Keratinocyte (primary cell): ENCODE results near the gene CELF5. TPM values are rescaled to one million over a fixed set of nuclear protein-coding genes. Genes with fewer than 3 reads are reported as not detected.

Source experiments
- DNase-seq: peaks from one replicate; pipeline ENCODE4 v3.0.0-alpha.2; 2011; ENCODE audit warnings: low read depth, missing footprints, low spot score
- FAIRE-seq: peaks from 2 replicates; lab custom pipeline; 2011; peaks lifted over from hg19 to GRCh38; lab: Jason Lieb, UNC
- H2AFZ ChIP-seq: 2 replicates; pipeline ENCODE4 v1.6.0; 2012; ENCODE audit warnings: low read length, control low read depth, inconsistent platforms; ENCODE audit not compliant: control insufficient read depth
- H3K27ac ChIP-seq: 2 replicates; pipeline ENCODE4 v1.5.1; 2011; ENCODE audit warnings: low read length; ENCODE audit not compliant: control insufficient read depth, insufficient read depth
- H3K27me3 ChIP-seq: 3 replicates; pipeline ENCODE4 v1.6.0; 2011; ENCODE audit warnings: low read length; ENCODE audit not compliant: control insufficient read depth, insufficient read depth; ENCODE audit errors: extremely low read depth
- H3K36me3 ChIP-seq, 2 experiments: 2 replicates in 1 of 2; 3 replicates in 1 of 2; pipeline ENCODE4 v1.5.1; 2011; ENCODE audit warnings: low read length in 2 of 2, mild to moderate bottlenecking in 1 of 2; ENCODE audit not compliant: control insufficient read depth in 2 of 2, insufficient read depth in 2 of 2; ENCODE audit errors: extremely low read depth in 1 of 2
- H3K4me1 ChIP-seq: 3 replicates; pipeline ENCODE4 v1.5.1; 2011; ENCODE audit warnings: low read length; ENCODE audit not compliant: control insufficient read depth, insufficient read depth; ENCODE audit errors: extremely low read depth
- H3K4me2 ChIP-seq: 3 replicates; pipeline ENCODE4 v1.6.0; 2011; ENCODE audit warnings: low read depth, low read length; ENCODE audit not compliant: control insufficient read depth, insufficient read depth; ENCODE audit errors: extremely low read depth
- H3K4me3 ChIP-seq, 3 experiments: fragments of 200-600 bp in 1 of 3; sonication (generic) in 1 of 3; 2 replicates in 2 of 3; 3 replicates in 1 of 3; pipeline ENCODE4 v1.5.1; 2011 to 2016; ENCODE audit warnings: low read length in 3 of 3, mild to moderate bottlenecking in 3 of 3, control low read depth in 2 of 3, inconsistent platforms in 1 of 3, low read depth in 1 of 3, mixed read lengths in 1 of 3, mixed run types in 1 of 3, moderate library complexity in 1 of 3; ENCODE audit not compliant: control insufficient read depth in 2 of 3, insufficient read depth in 2 of 3; ENCODE audit errors: extremely low read depth in 1 of 3
- H3K79me2 ChIP-seq: 2 replicates; pipeline ENCODE4 v1.6.0; 2012; ENCODE audit warnings: low read length; ENCODE audit not compliant: control insufficient read depth, insufficient read depth
- H3K9ac ChIP-seq: 3 replicates; pipeline ENCODE4 v1.6.0; 2011; ENCODE audit warnings: low read length; ENCODE audit not compliant: control insufficient read depth, insufficient read depth; ENCODE audit errors: extremely low read depth
- H3K9me1 ChIP-seq: 3 replicates; pipeline ENCODE4 v1.6.0; 2011; ENCODE audit warnings: low read length; ENCODE audit not compliant: control insufficient read depth, insufficient read depth; ENCODE audit errors: extremely low read depth
- H3K9me3 ChIP-seq: 2 replicates; pipeline ENCODE4 v1.5.1; 2012; ENCODE audit warnings: low read depth, low read length; ENCODE audit not compliant: control insufficient read depth
- H4K20me1 ChIP-seq: 3 replicates; pipeline ENCODE4 v1.6.0; 2011; ENCODE audit warnings: low read length; ENCODE audit not compliant: control insufficient read depth, insufficient read depth; ENCODE audit errors: extremely low read depth
- EZH2 ChIP-seq: IDR thresholded peaks from one replicate; pipeline ENCODE4 v1.6.1; 2012; ENCODE audit warnings: inconsistent platforms, mild to moderate bottlenecking, low read length, moderate library complexity
- dilution Hi-C: fragments of 300-500 bp; cut with MboI; formaldehyde crosslinking; loops from one replicate; pipeline ENCODE4 v1.7.0; 2020; ENCODE audit warnings: low sequenced_read_pairs; ENCODE audit not compliant: extremely low pct_ligation_motif_present
- polyA plus RNA-seq, 5 experiments: library from polyadenylated mRNA; depleted of rRNA in 3 of 5; stranded (reverse) in 3 of 5; stranded (forward) in 1 of 5; unstranded in 1 of 5; fragments of >200 nt; gene quantifications; 1 replicate in 1 of 5; 2 replicates in 3 of 5; 3 replicates in 1 of 5; pipeline versions ENCODE4 v1.2.1 to v1.2.3, GENCODE V29; 2011 to 2012; ENCODE audit warnings: missing spikeins in 2 of 5, low read depth in 1 of 5, low replicate concordance in 1 of 5
- TF ChIP-seq, protein P1 (sequence below), 3 experiments: IDR thresholded peaks in 1 of 3; conservative IDR thresholded peaks in 1 of 3; optimal IDR thresholded peaks in 1 of 3; 2 replicates in 2 of 3; 3 replicates in 1 of 3; pipeline versions ENCODE3 to v1.5.1; 2011; ENCODE audit warnings: low read length in 3 of 3, mild to moderate bottlenecking in 3 of 3, moderate library complexity in 2 of 3, control low read depth in 1 of 3, inconsistent platforms in 1 of 3; ENCODE audit not compliant: insufficient read depth in 2 of 3; ENCODE audit errors: extremely low read depth in 1 of 3

The CELF5 gene
- polyA plus RNA-seq, 1 donor (not counting 4 experiments of a cell fraction or from before 2014, with no cell fraction given), result 0.04 TPM

- no peak overlapping the region for H2AFZ ChIP-seq
- H3K27me3 ChIP-seq, result peaks cover 36% of the 10 kb centered on the region
- no peaks in the 10 kb centered on the region for H3K79me2 ChIP-seq
- no peak for DNase-seq
- H3K9me1 ChIP-seq, result no peaks in the 10 kb centered on the region
- H3K36me3 ChIP-seq, result no peaks in the 10 kb centered on the region
- H3K27ac ChIP-seq, result no peak overlapping the region
- no peaks in the 10 kb centered on the region for H4K20me1 ChIP-seq
- dilution Hi-C loops, result no loop called here
- TF ChIP-seq, protein P1, sequence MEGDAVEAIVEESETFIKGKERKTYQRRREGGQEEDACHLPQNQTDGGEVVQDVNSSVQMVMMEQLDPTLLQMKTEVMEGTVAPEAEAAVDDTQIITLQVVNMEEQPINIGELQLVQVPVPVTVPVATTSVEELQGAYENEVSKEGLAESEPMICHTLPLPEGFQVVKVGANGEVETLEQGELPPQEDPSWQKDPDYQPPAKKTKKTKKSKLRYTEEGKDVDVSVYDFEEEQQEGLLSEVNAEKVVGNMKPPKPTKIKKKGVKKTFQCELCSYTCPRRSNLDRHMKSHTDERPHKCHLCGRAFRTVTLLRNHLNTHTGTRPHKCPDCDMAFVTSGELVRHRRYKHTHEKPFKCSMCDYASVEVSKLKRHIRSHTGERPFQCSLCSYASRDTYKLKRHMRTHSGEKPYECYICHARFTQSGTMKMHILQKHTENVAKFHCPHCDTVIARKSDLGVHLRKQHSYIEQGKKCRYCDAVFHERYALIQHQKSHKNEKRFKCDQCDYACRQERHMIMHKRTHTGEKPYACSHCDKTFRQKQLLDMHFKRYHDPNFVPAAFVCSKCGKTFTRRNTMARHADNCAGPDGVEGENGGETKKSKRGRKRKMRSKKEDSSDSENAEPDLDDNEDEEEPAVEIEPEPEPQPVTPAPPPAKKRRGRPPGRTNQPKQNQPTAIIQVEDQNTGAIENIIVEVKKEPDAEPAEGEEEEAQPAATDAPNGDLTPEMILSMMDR (optimal IDR thresholded peaks at IDR 0.05 in 1 of 3, IDR thresholded peaks at IDR 0.05 in 1 of 3, conservative IDR thresholded peaks at IDR 0.05 in 1 of 3; ENCODE audit: extremely low read depth in 1 of 3, insufficient read depth in 2 of 3, low read length in 3 of 3), result no peak
- no peak for TF ChIP-seq EZH2
- H3K9me3 ChIP-seq, result peaks cover 2% of the 10 kb centered on the region
- no peak overlapping the region for H3K4me3 ChIP-seq
- no peaks in the 10 kb centered on the region for H3K4me1 ChIP-seq
- H3K9ac ChIP-seq, result no peak overlapping the region
- no peak overlapping the region for H3K4me2 ChIP-seq
- FAIRE-seq, result no peak
Observed at GRCh38 chr19:3274245-3274941, 49.9 kb downstream of the CELF5 start.

DNA sequence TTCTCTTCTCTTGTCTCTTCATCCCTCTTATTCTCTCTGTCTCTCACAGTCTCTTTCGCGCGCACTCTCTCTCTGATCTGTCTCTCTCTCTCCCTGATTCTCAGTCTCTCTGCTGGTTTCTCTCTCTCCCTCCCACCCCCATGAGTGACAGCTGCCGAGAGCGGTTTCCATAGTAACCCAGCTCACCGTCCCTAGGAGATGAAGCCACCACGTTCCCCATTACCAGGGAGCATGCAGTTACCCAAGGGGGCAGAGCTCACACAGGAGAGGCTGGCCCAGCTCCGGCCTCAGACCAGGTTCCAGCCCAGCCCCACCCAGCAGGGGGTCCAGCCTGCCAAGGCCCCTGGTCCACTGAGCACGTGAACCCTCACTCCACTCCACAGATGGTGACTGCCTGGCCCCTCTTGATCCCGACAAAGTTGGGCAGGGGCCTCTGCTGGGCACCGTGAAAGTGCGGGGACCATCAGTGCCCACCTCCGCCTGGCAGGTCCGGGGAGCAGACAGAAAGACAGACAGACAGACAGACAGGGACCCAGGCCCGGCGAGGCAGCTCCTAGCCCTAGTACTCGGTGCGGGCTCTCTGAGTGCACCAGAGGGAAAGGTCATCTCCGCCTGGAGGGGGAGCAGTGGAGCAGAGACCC, 50.6 kb downstream of the CELF5 start:
- Histone ChIP-seq H3K9me1 (no peaks in the 10 kb centered on the region), H3K79me2 (no peaks in the 10 kb centered on the region), H4K20me1 (no peaks in the 10 kb centered on the region), H3K9me3 (peaks cover 2% of the 10 kb centered on the region), H3K4me3 (peak overlapping the region; percentile 42 to 67 (median 63)), H3K4me2 (peak overlapping the region; percentile 76), H3K9ac (peak overlapping the region; percentile 26), H3K36me3 (no peaks in the 10 kb centered on the region), H3K4me1 (no peaks in the 10 kb centered on the region), H2AFZ (peak overlapping the region; percentile 76), H3K27ac (no peak overlapping the region), H3K27me3 (peaks cover 30% of the 10 kb centered on the region)
- DNase-seq (no peak), FAIRE-seq (no peak)
- dilution Hi-C loops, result no loop called here
- no peak for TF ChIP-seq EZH2
- TF ChIP-seq, protein P1 (optimal IDR thresholded peaks at IDR 0.05 in 1 of 3, IDR thresholded peaks at IDR 0.05 in 1 of 3, conservative IDR thresholded peaks at IDR 0.05 in 1 of 3; ENCODE audit: extremely low read depth in 1 of 3, insufficient read depth in 2 of 3, low read length in 3 of 3), result peak in 2 of 3 experiments; percentile 52 to 63
